Mesenchymal stem cell (in vitro differentiated cells and primary cell): ENCODE measurements around the gene FBN2.
A peak's percentile ranks its signal among the peaks of the same experiment; 100 is the strongest.

ENCODE experiments used
- DNase-seq: peaks from one replicate; pipeline ENCODE4 v3.0.0-alpha.2; 2013
- H2AFZ ChIP-seq: one replicate; pipeline ENCODE4 v1.6.1; 2013; ENCODE audit warnings: low read depth, mild to moderate bottlenecking, control low read depth, inconsistent platforms, low read length, moderate library complexity
- H2AK5ac ChIP-seq: 2 replicates; pipeline ENCODE4 v1.6.1; 2013; ENCODE audit warnings: low read length, moderate library complexity, mild to moderate bottlenecking, inconsistent platforms; ENCODE audit not compliant: severe bottlenecking
- H2BK120ac ChIP-seq: one replicate; pipeline ENCODE4 v1.6.1; 2013; ENCODE audit warnings: low read depth, mild to moderate bottlenecking, inconsistent platforms, low read length, moderate library complexity
- H2BK12ac ChIP-seq, 2 experiments: one replicate each; pipeline ENCODE4 v1.6.1; 2013; ENCODE audit warnings: inconsistent platforms in 2 of 2, low read length in 2 of 2, mild to moderate bottlenecking in 2 of 2, moderate library complexity in 2 of 2, control low read depth in 1 of 2
- H2BK15ac ChIP-seq: one replicate; pipeline ENCODE4 v1.6.1; 2013; ENCODE audit warnings: mild to moderate bottlenecking, low read depth, inconsistent platforms; ENCODE audit not compliant: poor library complexity, severe bottlenecking
- H2BK5ac ChIP-seq: 2 replicates; pipeline ENCODE4 v1.6.1; 2013; ENCODE audit warnings: low read depth, mild to moderate bottlenecking, low read length, control low read depth, inconsistent platforms; ENCODE audit not compliant: poor library complexity, severe bottlenecking
- H3K14ac ChIP-seq, 2 experiments: one replicate each; pipeline ENCODE4 v1.6.1; 2013; ENCODE audit warnings: inconsistent platforms in 2 of 2, low read length in 2 of 2, control low read depth in 1 of 2, mild to moderate bottlenecking in 1 of 2, moderate library complexity in 1 of 2
- H3K18ac ChIP-seq, 2 experiments: one replicate each; pipeline ENCODE4 v1.6.1; 2013; ENCODE audit warnings: inconsistent platforms in 2 of 2, low read length in 2 of 2, control low read depth in 1 of 2, low read depth in 1 of 2, mild to moderate bottlenecking in 1 of 2
- H3K23ac ChIP-seq, 2 experiments: one replicate each; pipeline ENCODE4 v1.6.1; 2013; ENCODE audit warnings: inconsistent platforms in 2 of 2, low read length in 2 of 2, mild to moderate bottlenecking in 2 of 2, moderate library complexity in 2 of 2, control low read depth in 1 of 2
- H3K27ac ChIP-seq: 2 replicates; pipeline ENCODE4 v1.5.1; 2013; ENCODE audit warnings: mild to moderate bottlenecking, moderate library complexity, low read length, control low read depth, inconsistent platforms; ENCODE audit not compliant: poor library complexity, severe bottlenecking
- H3K27me3 ChIP-seq, 2 experiments: 2 replicates each; pipeline versions ENCODE4 v1.6.1 to v1.7.0; 2013; ENCODE audit warnings: low read length in 2 of 2, mild to moderate bottlenecking in 2 of 2, moderate library complexity in 2 of 2, control low read depth in 1 of 2, inconsistent platforms in 1 of 2; ENCODE audit not compliant: control insufficient read depth in 1 of 2, insufficient read depth in 1 of 2
- H3K36me3 ChIP-seq, 2 experiments: 2 replicates each; pipeline versions ENCODE4 v1.6.1 to v1.7.0; 2013; ENCODE audit warnings: low read length in 2 of 2, control low read depth in 1 of 2, inconsistent platforms in 1 of 2, low read depth in 1 of 2, mild to moderate bottlenecking in 1 of 2; ENCODE audit not compliant: insufficient read depth in 2 of 2, control insufficient read depth in 1 of 2
- H3K4ac ChIP-seq, 2 experiments: one replicate each; pipeline ENCODE4 v1.6.1; 2013; ENCODE audit warnings: inconsistent platforms in 2 of 2, low read length in 2 of 2, mild to moderate bottlenecking in 2 of 2, moderate library complexity in 2 of 2, control low read depth in 1 of 2, low read depth in 1 of 2
- H3K4me1 ChIP-seq: 2 replicates; pipeline ENCODE4 v1.6.1; 2013; ENCODE audit warnings: low read depth, low read length, control low read depth; ENCODE audit not compliant: control insufficient read depth, insufficient read depth
- H3K4me2 ChIP-seq: 2 replicates; pipeline ENCODE4 v1.6.1; 2013; ENCODE audit warnings: low read length, mild to moderate bottlenecking, inconsistent platforms; ENCODE audit not compliant: poor library complexity, severe bottlenecking
- H3K4me3 ChIP-seq, 2 experiments: 2 replicates each; pipeline versions ENCODE4 v1.5.1 to v1.7.0; 2013; ENCODE audit warnings: low read length in 2 of 2, mild to moderate bottlenecking in 2 of 2, control low read depth in 1 of 2, low read depth in 1 of 2; ENCODE audit not compliant: insufficient read depth in 1 of 2
- H3K79me1 ChIP-seq: replicated peaks from 2 replicates; pipeline ENCODE4 v1.6.1; 2013; ENCODE audit warnings: mild to moderate bottlenecking, control low read depth, low read length, inconsistent platforms; ENCODE audit not compliant: poor library complexity, severe bottlenecking
- H3K9ac ChIP-seq: 2 replicates; pipeline ENCODE4 v1.7.0; 2013; ENCODE audit warnings: mild to moderate bottlenecking, low read length, moderate library complexity
- H3K9me3 ChIP-seq: 2 replicates; pipeline ENCODE4 v1.7.0; 2013; ENCODE audit warnings: mild to moderate bottlenecking, low read length; ENCODE audit not compliant: control insufficient read depth
- H4K8ac ChIP-seq: one replicate; pipeline ENCODE4 v1.6.1; 2013; ENCODE audit warnings: inconsistent platforms, mild to moderate bottlenecking, low read length, moderate library complexity
- H4K91ac ChIP-seq: one replicate; pipeline ENCODE4 v1.6.1; 2013; ENCODE audit warnings: mild to moderate bottlenecking, low read length, inconsistent platforms
- WGBS: methylation state at CpG from one replicate; pipeline ENCODE4 v1.1.7; 2013; ENCODE audit warnings: mixed read lengths; 5-methylcytosine and 5-hydroxymethylcytosine counted together

The FBN2 gene

DNA sequence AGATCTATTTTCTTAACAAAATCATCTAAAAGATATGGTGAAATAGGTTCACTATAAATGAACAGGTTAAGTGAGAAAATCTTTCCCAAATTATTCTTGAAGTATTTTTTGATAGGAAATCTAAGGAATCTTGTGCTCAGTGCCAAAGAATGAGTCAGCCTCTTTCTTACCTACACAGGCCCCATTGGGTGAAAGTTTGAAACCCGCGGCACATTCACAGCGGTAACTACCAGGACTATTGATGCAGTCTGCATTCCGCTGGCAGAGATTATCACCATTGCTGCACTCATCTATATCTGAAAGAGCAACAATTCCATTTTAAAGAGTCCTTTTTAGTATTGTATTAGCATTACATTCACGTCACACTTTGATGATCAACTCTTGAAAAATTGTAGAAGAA, 232.7 kb downstream of the FBN2 start:
- no peak overlapping the region for H3K27ac ChIP-seq
- H3K4me3 ChIP-seq = no peak overlapping the region
- H2AFZ ChIP-seq = no peak overlapping the region
- H3K14ac ChIP-seq = no peak overlapping the region
- 100% methylated on average over 4 of the region's 5 CpGs for WGBS
- no peak overlapping the region for H2BK15ac ChIP-seq
- H4K8ac ChIP-seq = no peak overlapping the region
- H3K9ac ChIP-seq = no peak overlapping the region
- H2BK5ac ChIP-seq = no peak overlapping the region
- H3K79me1 ChIP-seq = no peaks in the 10 kb centered on the region
- no peak overlapping the region for H3K4ac ChIP-seq
- no peak overlapping the region for H3K4me2 ChIP-seq
- H3K36me3 ChIP-seq = peaks cover 3 to 52% of the 10 kb centered on the region in 2 experiments
- no peak overlapping the region for H4K91ac ChIP-seq
- no peak overlapping the region for H2BK12ac ChIP-seq
- no peak overlapping the region for H3K18ac ChIP-seq
- no peaks in the 10 kb centered on the region for H3K9me3 ChIP-seq
- no peaks in the 10 kb centered on the region for H3K27me3 ChIP-seq
- no peak overlapping the region for H2BK120ac ChIP-seq
- H3K23ac ChIP-seq = no peak overlapping the region
- peaks cover 2% of the 10 kb centered on the region for H3K4me1 ChIP-seq
- DNase-seq = no peak
- H2AK5ac ChIP-seq = no peak overlapping the region

DNA sequence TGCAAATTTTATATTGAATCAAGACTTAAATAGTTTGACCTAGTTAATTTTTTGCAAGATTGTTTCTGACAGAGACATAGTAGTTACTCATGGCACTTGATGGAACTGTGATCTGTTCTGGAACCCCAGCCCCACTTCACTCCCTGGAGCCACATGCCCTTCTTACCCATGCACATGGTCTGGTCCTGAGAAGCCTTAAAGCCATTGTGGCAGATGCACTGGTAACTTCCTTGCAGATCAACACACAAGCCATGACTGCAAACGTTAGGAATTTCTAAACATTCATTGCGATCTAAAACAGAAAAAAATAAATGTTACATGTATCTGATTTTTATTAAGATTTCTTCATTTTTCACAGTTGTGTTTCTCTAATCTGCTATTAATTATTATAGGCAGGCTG, 233.3 kb downstream of the FBN2 start:
- H4K91ac ChIP-seq = no peak overlapping the region
- H2AK5ac ChIP-seq = no peak overlapping the region
- H3K4me1 ChIP-seq = peaks cover 2% of the 10 kb centered on the region
- no peak overlapping the region for H3K4me3 ChIP-seq
- WGBS = no CpG with 5 or more reads among the region's 2 CpGs
- no peaks in the 10 kb centered on the region for H3K79me1 ChIP-seq
- no peak overlapping the region for H3K14ac ChIP-seq
- no peak overlapping the region for H2BK12ac ChIP-seq
- H3K9ac ChIP-seq = no peak overlapping the region
- H2AFZ ChIP-seq = no peak overlapping the region
- no peak overlapping the region for H4K8ac ChIP-seq
- no peak overlapping the region for H2BK15ac ChIP-seq
- H3K27me3 ChIP-seq = no peaks in the 10 kb centered on the region
- H3K36me3 ChIP-seq = peaks cover 3 to 54% of the 10 kb centered on the region in 2 experiments
- DNase-seq = peak; percentile 3
- no peak overlapping the region for H3K4ac ChIP-seq
- H2BK5ac ChIP-seq = no peak overlapping the region
- H3K18ac ChIP-seq = no peak overlapping the region
- no peaks in the 10 kb centered on the region for H3K9me3 ChIP-seq
- H3K4me2 ChIP-seq = no peak overlapping the region
- H2BK120ac ChIP-seq = no peak overlapping the region
- no peak overlapping the region for H3K27ac ChIP-seq
- no peak overlapping the region for H3K23ac ChIP-seq

DNA sequence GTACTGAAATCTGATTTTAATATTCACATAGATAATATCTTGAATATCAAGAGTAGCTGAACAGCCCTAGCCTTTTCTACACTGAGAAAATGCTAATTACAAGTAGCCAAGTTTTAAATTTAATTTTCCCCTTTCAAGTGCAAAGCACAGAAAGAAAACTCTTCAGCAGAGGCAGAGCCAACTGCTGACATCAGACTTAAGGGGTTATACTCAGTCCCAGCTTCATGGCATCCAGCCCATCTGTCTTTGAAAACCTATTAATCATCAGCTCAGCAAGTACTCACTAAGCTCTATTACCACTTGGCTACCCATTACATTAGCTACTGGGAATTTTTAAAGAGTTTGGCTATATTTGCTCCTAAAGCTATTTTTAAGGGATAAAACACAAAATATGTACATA, 234.0 kb downstream of the FBN2 start:
- Histone ChIP-seq H3K36me3 (peaks cover 5 to 49% of the 10 kb centered on the region in 2 experiments), H3K79me1 (no peaks in the 10 kb centered on the region), H3K23ac (no peak overlapping the region), H3K14ac (no peak overlapping the region), H3K9me3 (no peaks in the 10 kb centered on the region), H2BK15ac (no peak overlapping the region), H2BK12ac (no peak overlapping the region), H2AFZ (no peak overlapping the region), H2BK5ac (no peak overlapping the region), H3K18ac (no peak overlapping the region), H3K27ac (peak overlapping the region; percentile 17), H3K4me1 (peaks cover 2% of the 10 kb centered on the region), H4K8ac (no peak overlapping the region), H3K9ac (no peak overlapping the region), H3K27me3 (no peaks in the 10 kb centered on the region), H4K91ac (no peak overlapping the region), H2BK120ac (no peak overlapping the region), H3K4me3 (no peak overlapping the region), H3K4ac (no peak overlapping the region), H3K4me2 (no peak overlapping the region), H2AK5ac (no peak overlapping the region)
- peak; percentile 69 for DNase-seq

DNA sequence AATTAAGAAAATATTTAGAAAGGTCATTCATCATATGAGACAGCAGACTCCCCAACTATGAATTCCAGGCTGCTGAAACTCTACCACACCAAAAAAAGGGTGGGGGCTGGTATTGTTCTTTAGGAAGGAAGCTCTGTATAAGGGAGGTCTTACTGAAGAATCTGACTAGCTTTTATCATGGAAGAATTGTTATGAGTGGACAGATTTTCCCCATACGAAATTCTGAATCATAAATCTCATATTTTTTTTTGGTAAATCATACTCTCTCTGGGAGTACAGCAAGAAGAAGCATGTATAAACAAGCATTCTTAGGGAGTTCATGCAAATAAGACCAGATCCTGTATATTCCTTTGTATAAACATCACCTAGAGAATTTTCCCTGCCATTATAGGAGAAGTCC, 234.5 kb downstream of the FBN2 start:
- no CpG with 5 or more reads among the region's 1 CpG for WGBS
- Histone ChIP-seq H3K9ac (no peak overlapping the region), H2AFZ (no peak overlapping the region)

More for the DNA sequence above, 234.5 kb downstream of the FBN2 start:
- Histone ChIP-seq H3K23ac (no peak overlapping the region), H2BK120ac (no peak overlapping the region), H4K8ac (no peak overlapping the region), H2BK5ac (no peak overlapping the region), H3K27me3 (no peaks in the 10 kb centered on the region), H3K4me3 (no peak overlapping the region), H3K4me2 (no peak overlapping the region), H3K14ac (no peak overlapping the region), H2BK12ac (no peak overlapping the region), H2BK15ac (no peak overlapping the region), H3K9me3 (no peaks in the 10 kb centered on the region), H4K91ac (no peak overlapping the region), H3K36me3 (peaks cover 4 to 44% of the 10 kb centered on the region in 2 experiments), H2AK5ac (no peak overlapping the region), H3K4ac (no peak overlapping the region), H3K4me1 (peaks cover 2% of the 10 kb centered on the region), H3K79me1 (no peaks in the 10 kb centered on the region), H3K27ac (no peak overlapping the region), H3K18ac (no peak overlapping the region)
- DNase-seq = no peak
